ENCODE measurements around the gene SCGN. TPM values are rescaled to one million over a fixed set of nuclear protein-coding genes. Genes with fewer than 3 reads are reported as not detected.

Gene SCGN
- polyA plus RNA-seq, 1 experiment, result not detected

DNA sequence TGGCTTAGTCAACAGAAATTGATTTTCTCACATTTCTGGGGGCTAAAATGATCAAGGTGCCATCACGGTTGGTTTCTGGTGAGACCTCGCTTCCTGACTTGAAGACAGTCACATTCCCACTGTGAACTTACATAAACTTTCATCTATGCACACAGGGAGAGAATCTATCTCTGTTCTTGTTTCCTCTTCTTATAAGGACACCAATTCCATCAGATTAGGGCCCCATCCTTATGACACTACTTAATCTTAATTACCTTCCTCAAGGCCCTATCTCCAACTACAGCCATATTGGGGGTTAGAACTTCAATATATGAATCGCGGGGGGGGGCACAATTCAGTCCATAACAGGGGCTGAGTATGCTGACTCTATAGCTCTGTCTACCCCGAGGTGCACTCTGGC is 10.6 kb upstream of the SCGN start:
- TF ChIP-seq, protein P1, sequence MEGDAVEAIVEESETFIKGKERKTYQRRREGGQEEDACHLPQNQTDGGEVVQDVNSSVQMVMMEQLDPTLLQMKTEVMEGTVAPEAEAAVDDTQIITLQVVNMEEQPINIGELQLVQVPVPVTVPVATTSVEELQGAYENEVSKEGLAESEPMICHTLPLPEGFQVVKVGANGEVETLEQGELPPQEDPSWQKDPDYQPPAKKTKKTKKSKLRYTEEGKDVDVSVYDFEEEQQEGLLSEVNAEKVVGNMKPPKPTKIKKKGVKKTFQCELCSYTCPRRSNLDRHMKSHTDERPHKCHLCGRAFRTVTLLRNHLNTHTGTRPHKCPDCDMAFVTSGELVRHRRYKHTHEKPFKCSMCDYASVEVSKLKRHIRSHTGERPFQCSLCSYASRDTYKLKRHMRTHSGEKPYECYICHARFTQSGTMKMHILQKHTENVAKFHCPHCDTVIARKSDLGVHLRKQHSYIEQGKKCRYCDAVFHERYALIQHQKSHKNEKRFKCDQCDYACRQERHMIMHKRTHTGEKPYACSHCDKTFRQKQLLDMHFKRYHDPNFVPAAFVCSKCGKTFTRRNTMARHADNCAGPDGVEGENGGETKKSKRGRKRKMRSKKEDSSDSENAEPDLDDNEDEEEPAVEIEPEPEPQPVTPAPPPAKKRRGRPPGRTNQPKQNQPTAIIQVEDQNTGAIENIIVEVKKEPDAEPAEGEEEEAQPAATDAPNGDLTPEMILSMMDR (IDR thresholded peaks at IDR 0.05; ENCODE audit: insufficient read depth, low read depth, low read length), result no peak
- H3K27me3 ChIP-seq (ENCODE audit: control insufficient read depth, insufficient read depth, low read length), result no peaks in the 10 kb centered on the region
- H3K4me3 ChIP-seq (ENCODE audit: low read depth, low read length), result no peak overlapping the region
- POLR2A ChIA-PET, result no interaction called here
- H3K36me3 ChIP-seq (ENCODE audit: control insufficient read depth, insufficient read depth, low read length), result no peaks in the 10 kb centered on the region
- DNase-seq (ENCODE audit: low read depth), result no peak
- CTCF ChIA-PET, result interaction anchor here (1.2 kb wide), 1 partner anchor 35 kb away, joined by 3 read pairs; no protein-coding TSS in a partner anchor

DNA sequence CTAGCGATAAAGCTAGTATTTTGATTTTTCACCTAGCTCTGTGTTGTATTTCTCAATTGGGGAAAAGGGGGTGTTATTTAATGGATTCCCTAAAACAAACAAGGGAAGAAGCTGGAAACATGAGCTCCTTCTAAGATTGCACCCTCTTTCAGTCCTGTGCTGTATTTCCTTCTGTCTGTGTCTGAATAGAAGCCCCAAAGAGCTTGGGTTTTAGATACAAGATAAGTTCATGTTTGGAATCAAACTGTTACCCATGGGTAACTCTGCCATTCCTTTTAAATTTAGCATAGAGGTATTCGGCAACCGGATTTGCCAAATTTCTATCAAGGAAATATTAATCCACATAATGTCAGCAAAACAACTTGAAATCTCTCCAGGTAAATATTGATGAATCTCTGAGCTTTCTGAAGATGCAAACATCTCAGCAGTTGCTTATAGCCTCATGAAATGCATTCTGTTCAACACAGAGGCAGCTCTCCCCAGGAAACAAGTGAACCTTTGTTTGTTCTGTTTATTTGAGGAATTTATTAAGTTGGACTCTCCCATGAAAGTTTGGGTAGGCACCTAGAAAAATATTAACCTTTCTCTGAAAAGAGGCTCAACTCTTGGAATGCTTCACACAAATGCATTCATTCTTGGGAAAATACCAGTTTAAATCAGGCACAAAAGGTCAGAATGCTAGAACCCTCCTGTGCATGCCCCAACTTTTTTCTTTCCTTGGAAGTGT is 9.9 kb upstream of the SCGN start:
- Histone ChIP-seq H3K36me3 (ENCODE audit: control insufficient read depth, insufficient read depth, low read length) (no peaks in the 10 kb centered on the region), H3K4me3 (ENCODE audit: low read depth, low read length) (no peak overlapping the region), H3K27me3 (ENCODE audit: control insufficient read depth, insufficient read depth, low read length) (no peaks in the 10 kb centered on the region)
- POLR2A ChIA-PET, result no interaction called here
- TF ChIP-seq, protein P1 (IDR thresholded peaks at IDR 0.05; ENCODE audit: insufficient read depth, low read depth, low read length), result no peak
- CTCF ChIA-PET, result interaction anchor here (1.2 kb wide), 1 partner anchor 36 kb away, joined by 3 read pairs; no protein-coding TSS in a partner anchor
- DNase-seq (ENCODE audit: low read depth), result no peak

DNA sequence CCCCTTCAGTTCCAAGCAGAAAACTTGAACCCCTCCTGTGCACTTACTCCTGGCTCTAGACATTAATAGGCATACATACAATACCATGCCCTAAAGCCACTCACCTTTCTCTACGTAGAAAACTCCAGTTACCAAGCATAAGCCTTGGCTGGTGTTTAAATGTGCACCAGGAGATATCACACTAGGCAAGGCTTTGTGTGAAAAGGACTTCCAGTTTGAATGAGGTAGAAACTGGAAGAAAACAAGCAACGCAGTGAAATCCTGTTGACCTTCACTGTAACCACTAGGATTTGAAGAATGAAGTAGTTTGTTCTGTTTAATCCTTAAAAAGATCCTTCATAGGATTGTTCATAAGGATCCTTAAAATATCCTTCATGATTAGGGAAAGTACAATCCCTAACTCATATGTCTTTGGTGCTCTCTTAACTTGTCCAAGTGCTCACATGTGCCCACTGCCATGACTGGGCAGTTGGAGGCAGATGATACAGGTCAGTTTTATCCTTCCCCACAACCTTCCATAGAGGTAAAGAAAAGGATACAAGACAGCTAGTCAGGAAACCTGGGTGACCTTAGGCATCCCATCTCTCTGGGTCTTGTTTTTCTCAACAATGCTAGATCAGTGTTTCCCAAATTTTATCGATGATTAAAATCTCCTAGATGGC is 9.2 kb upstream of the SCGN start:
- no peak overlapping the region for H3K4me3 ChIP-seq (ENCODE audit: low read depth, low read length)
- H3K27me3 ChIP-seq (ENCODE audit: control insufficient read depth, insufficient read depth, low read length), result no peaks in the 10 kb centered on the region
- TF ChIP-seq, protein P1 (IDR thresholded peaks at IDR 0.05; ENCODE audit: insufficient read depth, low read depth, low read length), result no peak
- no peaks in the 10 kb centered on the region for H3K36me3 ChIP-seq (ENCODE audit: control insufficient read depth, insufficient read depth, low read length)
- ChIA-PET POLR2A (no interaction called here), CTCF (no interaction called here)
- DNase-seq (ENCODE audit: low read depth), result no peak

DNA sequence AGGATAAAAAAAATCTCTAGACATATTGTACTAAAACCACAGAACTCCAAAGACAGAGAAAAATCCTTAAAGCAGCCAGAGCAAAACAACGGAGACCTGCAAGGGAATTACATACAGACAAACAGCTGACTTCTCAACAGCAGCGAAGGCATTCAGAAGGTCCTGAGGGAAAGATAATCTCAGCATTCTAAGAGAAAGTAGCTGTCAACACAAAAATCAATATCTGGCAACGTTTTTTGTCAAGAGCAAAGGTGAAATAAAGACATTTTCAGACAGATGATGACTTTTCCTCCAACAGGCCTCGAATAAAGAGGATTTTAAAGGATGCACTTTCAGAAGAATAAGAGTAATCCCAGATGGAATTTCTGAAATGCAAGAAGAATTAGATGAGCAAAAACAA is 6.1 kb upstream of the SCGN start:
- TF ChIP-seq, protein P1 (IDR thresholded peaks at IDR 0.05; ENCODE audit: insufficient read depth, low read depth, low read length), result no peak
- H3K27me3 ChIP-seq (ENCODE audit: control insufficient read depth, insufficient read depth, low read length), result no peaks in the 10 kb centered on the region
- ChIA-PET POLR2A (no interaction called here), CTCF (no interaction called here)
- no peak for DNase-seq (ENCODE audit: low read depth)
- no peaks in the 10 kb centered on the region for H3K36me3 ChIP-seq (ENCODE audit: control insufficient read depth, insufficient read depth, low read length)
- no peak overlapping the region for H3K4me3 ChIP-seq (ENCODE audit: low read depth, low read length)

DNA sequence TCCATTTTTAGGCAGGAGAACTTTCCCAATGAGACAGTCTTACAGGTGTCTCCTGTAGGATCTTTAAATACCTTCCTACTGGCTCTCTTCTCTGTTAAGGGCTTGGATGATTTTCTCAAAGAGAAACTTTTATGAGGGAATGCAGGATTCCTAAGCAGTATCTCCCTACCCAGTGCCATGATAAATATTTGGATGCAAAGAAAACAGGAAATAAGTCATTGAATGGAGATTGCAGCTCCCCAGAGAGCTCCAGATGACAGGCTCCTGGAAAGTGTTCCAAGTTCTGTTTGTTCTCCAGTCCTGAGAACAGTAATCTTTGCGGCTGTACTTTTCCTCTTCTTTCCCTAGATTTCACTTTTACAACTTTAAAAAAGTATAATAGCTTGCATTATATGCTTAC is 2.4 kb upstream of the SCGN start:
- TF ChIP-seq, protein P1 (IDR thresholded peaks at IDR 0.05; ENCODE audit: insufficient read depth, low read depth, low read length), result no peak
- CTCF ChIA-PET, result interaction anchor here (1.6 kb wide), 1 partner anchor 12 kb away, joined by 3 read pairs; no protein-coding TSS in a partner anchor
- Histone ChIP-seq H3K4me3 (ENCODE audit: low read depth, low read length) (no peak overlapping the region), H3K36me3 (ENCODE audit: control insufficient read depth, insufficient read depth, low read length) (no peaks in the 10 kb centered on the region), H3K27me3 (ENCODE audit: control insufficient read depth, insufficient read depth, low read length) (no peaks in the 10 kb centered on the region)
- POLR2A ChIA-PET, result no interaction called here
- DNase-seq (ENCODE audit: low read depth), result no peak
